GM19238 (cell line): ENCODE measurements around the gene NAIF1.
"Not testable (repeated sequence)": the region's sequence is repeated elsewhere in the genome, so short reads cannot be mapped to it uniquely, and the experiment has no call there.

Experiments
- DNase-seq: peaks from one replicate; pipeline ENCODE4 v3.0.0; 2011; ENCODE audit warnings: low spot score; ENCODE audit not compliant: insufficient read length

The NAIF1 gene

GRCh38 chr9:128062279-128062678, 4.8 kb downstream of the NAIF1 start:
- no peak for DNase-seq

GRCh38 chr9:128061275-128061960, 5.7 kb downstream of the NAIF1 start:
- no peak for DNase-seq

- no peak for DNase-seq
Measured at GRCh38 chr9:128059365-128059983, 7.6 kb downstream of the NAIF1 start.

GRCh38 chr9:128057724-128058409, 9.3 kb downstream of the NAIF1 start:
- no peak for DNase-seq

- no peak for DNase-seq
Measured at GRCh38 chr9:128056887-128057723, 10.0 kb downstream of the NAIF1 start.

GRCh38 chr9:128056086-128056485, 11.0 kb downstream of the NAIF1 start:
- no peak for DNase-seq

- DNase-seq: no peak
Measured at GRCh38 chr9:128055344-128056040, 11.6 kb downstream of the NAIF1 start.

- DNase-seq: no peak
Measured at GRCh38 chr9:128054087-128054486, 13.0 kb downstream of the NAIF1 start.

- DNase-seq: no peak
Measured at GRCh38 chr9:128053560-128053959, 13.6 kb downstream of the NAIF1 start.

- DNase-seq: no peak
Measured at GRCh38 chr9:128051932-128052709, 15.0 kb downstream of the NAIF1 start.

GRCh38 chr9:128049843-128050242, 17.3 kb downstream of the NAIF1 start:
- no peak for DNase-seq

GRCh38 chr9:128048663-128049062, 18.5 kb downstream of the NAIF1 start:
- no peak for DNase-seq

GRCh38 chr9:128047231-128047630, 19.9 kb downstream of the NAIF1 start:
- no peak for DNase-seq

GRCh38 chr9:128045831-128046230, 21.3 kb downstream of the NAIF1 start:
- DNase-seq: no peak

GRCh38 chr9:128045409-128045808, 21.7 kb downstream of the NAIF1 start:
- DNase-seq: not testable (repeated sequence)

GRCh38 chr9:128043467-128043868, 23.7 kb downstream of the NAIF1 start:
- no peak for DNase-seq

- DNase-seq: no peak
Measured at GRCh38 chr9:128042043-128042442, 25.1 kb downstream of the NAIF1 start.

- not testable (repeated sequence) for DNase-seq
Measured at GRCh38 chr9:128040783-128041182, 26.3 kb downstream of the NAIF1 start.

GRCh38 chr9:128036522-128036921, 30.6 kb downstream of the NAIF1 start:
- DNase-seq: not testable (repeated sequence)
